ENCODE measurements around the gene STIP1. TPM values are rescaled to one million over a fixed set of nuclear protein-coding genes. Genes with fewer than 3 reads are reported as not detected.

STIP1 gene
- total and polyA plus RNA-seq, 9 of the 15 experiments (the other 6 are each of a cell fraction or from before 2014, with no cell fraction given) = 58.1 to 465 (median 346) TPM

- TF ChIP-seq, protein P1, sequence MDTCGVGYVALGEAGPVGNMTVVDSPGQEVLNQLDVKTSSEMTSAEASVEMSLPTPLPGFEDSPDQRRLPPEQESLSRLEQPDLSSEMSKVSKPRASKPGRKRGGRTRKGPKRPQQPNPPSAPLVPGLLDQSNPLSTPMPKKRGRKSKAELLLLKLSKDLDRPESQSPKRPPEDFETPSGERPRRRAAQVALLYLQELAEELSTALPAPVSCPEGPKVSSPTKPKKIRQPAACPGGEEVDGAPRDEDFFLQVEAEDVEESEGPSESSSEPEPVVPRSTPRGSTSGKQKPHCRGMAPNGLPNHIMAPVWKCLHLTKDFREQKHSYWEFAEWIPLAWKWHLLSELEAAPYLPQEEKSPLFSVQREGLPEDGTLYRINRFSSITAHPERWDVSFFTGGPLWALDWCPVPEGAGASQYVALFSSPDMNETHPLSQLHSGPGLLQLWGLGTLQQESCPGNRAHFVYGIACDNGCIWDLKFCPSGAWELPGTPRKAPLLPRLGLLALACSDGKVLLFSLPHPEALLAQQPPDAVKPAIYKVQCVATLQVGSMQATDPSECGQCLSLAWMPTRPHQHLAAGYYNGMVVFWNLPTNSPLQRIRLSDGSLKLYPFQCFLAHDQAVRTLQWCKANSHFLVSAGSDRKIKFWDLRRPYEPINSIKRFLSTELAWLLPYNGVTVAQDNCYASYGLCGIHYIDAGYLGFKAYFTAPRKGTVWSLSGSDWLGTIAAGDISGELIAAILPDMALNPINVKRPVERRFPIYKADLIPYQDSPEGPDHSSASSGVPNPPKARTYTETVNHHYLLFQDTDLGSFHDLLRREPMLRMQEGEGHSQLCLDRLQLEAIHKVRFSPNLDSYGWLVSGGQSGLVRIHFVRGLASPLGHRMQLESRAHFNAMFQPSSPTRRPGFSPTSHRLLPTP (IDR thresholded peaks at IDR 0.05; ENCODE audit: borderline replicate concordance, extremely low read depth, insufficient read length) = no peak
- peak; percentile 96; the same call in 1 of the 2 replicates for TF ChIP-seq EP400 (IDR thresholded peaks at IDR 0.05)
- peak in 1 of 2 experiments; percentile 57; a peak in 2 of 4 replicates for TF ChIP-seq ZMIZ1 (IDR thresholded peaks at IDR 0.05; ENCODE audit: low read depth in 2 of 2, low read length in 2 of 2)
- no peak for TF ChIP-seq NELFE (IDR thresholded peaks at IDR 0.05; ENCODE audit: insufficient read depth, insufficient read length)
- no peak for TF ChIP-seq ATF3 (IDR thresholded peaks at IDR 0.05)
- TF ChIP-seq ATF3 (CRISPR knock-in tag; conservative IDR thresholded peaks at IDR 0.05) = no peak
- TF ChIP-seq DDX20 (tag; IDR thresholded peaks at IDR 0.05; ENCODE audit: low read depth) = no peak
- no peak for TF ChIP-seq HNRNPLL (IDR thresholded peaks at IDR 0.05; ENCODE audit: low read depth, low read length, poor library complexity, severe bottlenecking)
- TF ChIP-seq TSC22D4 (tag; IDR thresholded peaks at IDR 0.05) = no peak
- no peak for TF ChIP-seq MED1 (CRISPR knock-in tag; IDR thresholded peaks at IDR 0.05; ENCODE audit: borderline replicate concordance)
- TF ChIP-seq NCOR1 (IDR thresholded peaks at IDR 0.05) = no peak
- TF ChIP-seq NCOA4 (IDR thresholded peaks at IDR 0.05; ENCODE audit: partially characterized antibody) = no peak
- TF ChIP-seq ZHX1 (conservative IDR thresholded peaks at IDR 0.05; ENCODE audit: low read length) = no peak
- TF ChIP-seq LCOR (CRISPR knock-in tag; IDR thresholded peaks at IDR 0.05) = peak; percentile 94
- TF ChIP-seq ZFP1 (CRISPR knock-in tag; IDR thresholded peaks at IDR 0.05) = 0 out of 2 replicates have a peak, but pooled peaks have one; percentile 29
Measured at GRCh38 chr11:64185175-64185692, 737 bp upstream of the STIP1 start (continued).
